A673 (cell line): Measurements from ENCODE around the gene PPHLN1. TPM values are rescaled to one million over a fixed set of nuclear protein-coding genes. Genes with fewer than 3 reads are reported as not detected.

ENCODE experiments used
- BruUV-seq: library from RNA; stranded (reverse); fragments of 400-500 nt; replicated peaks from 2 replicates; lab custom pipeline; 2021; lab: Mats Ljungman, UMichigan
- CTCF ChIA-PET: fragments of 300-600 bp; sonication (Branson Sonifier 250); formaldehyde crosslinking; loops from one replicate; lab custom pipeline; 2022; ENCODE audit warnings: antibody characterized with exemption; lab: Charles Lee
- POLR2A ChIA-PET: fragments of 300-600 bp; sonication (Branson Sonifier 250); formaldehyde crosslinking; loops from one replicate; lab custom pipeline; 2022; ENCODE audit warnings: antibody characterized with exemption; ENCODE audit not compliant: low non-redundant PET; lab: Charles Lee
- DNase-seq: peaks from one replicate; pipeline ENCODE4 v3.0.0-alpha.2; 2015; ENCODE audit warnings: low spot score
- H3K27ac ChIP-seq: fragments of 200-600 bp; sonication (generic); 2 replicates; pipeline ENCODE4 v1.5.1; 2016; ENCODE audit warnings: mixed run types, low read depth, mild to moderate bottlenecking, mixed read lengths, antibody characterized with exemption, low read length; ENCODE audit not compliant: poor library complexity, severe bottlenecking
- H3K27me3 ChIP-seq: fragments of 200-600 bp; sonication (generic); replicated peaks from 2 replicates; pipeline ENCODE4 v1.6.1; 2017; ENCODE audit warnings: mixed run types, low read depth, mild to moderate bottlenecking, mixed read lengths, antibody characterized with exemption, low read length; ENCODE audit not compliant: insufficient read depth, poor library complexity
- H3K36me3 ChIP-seq: fragments of 200-600 bp; sonication (generic); 2 replicates; pipeline ENCODE4 v1.6.1; 2016; ENCODE audit warnings: mixed run types, mild to moderate bottlenecking, mixed read lengths, antibody characterized with exemption, low read length; ENCODE audit not compliant: insufficient read depth, poor library complexity, severe bottlenecking
- H3K4me1 ChIP-seq: fragments of 200-600 bp; sonication (generic); 2 replicates; pipeline ENCODE4 v1.6.1; 2017; ENCODE audit warnings: mixed run types, mild to moderate bottlenecking, mixed read lengths, antibody characterized with exemption, low read length; ENCODE audit not compliant: insufficient read depth, poor library complexity, severe bottlenecking
- H3K4me3 ChIP-seq: fragments of 200-600 bp; sonication (generic); 2 replicates; pipeline ENCODE4 v1.5.1; 2016; ENCODE audit warnings: low read depth, mixed run types, mild to moderate bottlenecking, mixed read lengths, low read length; ENCODE audit not compliant: poor library complexity, severe bottlenecking
- H3K9me3 ChIP-seq: fragments of 200-600 bp; sonication (generic); 2 replicates; pipeline ENCODE4 v1.6.1; 2016; ENCODE audit warnings: mixed run types, low read depth, mild to moderate bottlenecking, mixed read lengths, antibody characterized with exemption, low read length; ENCODE audit not compliant: poor library complexity, severe bottlenecking
- CTCF ChIP-seq: fragments of 300-800, 200-600 bp; sonication (generic); conservative IDR thresholded peaks from 2 replicates; pipeline ENCODE4 v1.5.1; 2017; ENCODE audit warnings: low read depth, mild to moderate bottlenecking, antibody characterized with exemption, low read length, moderate library complexity, mixed read lengths
- EZH2 ChIP-seq: fragments of 200-600 bp; sonication (generic); IDR thresholded peaks from 2 replicates; pipeline ENCODE4 v1.6.1; 2017; ENCODE audit warnings: borderline replicate concordance, low read depth, mild to moderate bottlenecking, mixed read lengths, antibody characterized with exemption, low read length; ENCODE audit not compliant: poor library complexity, severe bottlenecking
- intact Hi-C: fragments of 100-400 bp; cut with micrococcal nuclease; formaldehyde crosslinking; loops from one replicate; pipeline ENCODE4 v1.10.0; 2022; ENCODE audit not compliant: unreplicated experiment
- total RNA-seq: library from RNA; stranded (reverse); gene quantifications from 2 replicates; pipeline ENCODE4 v1.2.3, GENCODE V29; 2021

Gene PPHLN1
- total RNA-seq, 1 experiment from 2014 or later: 90.1 TPM

- ChIA-PET CTCF (no interaction called here), POLR2A (no interaction called here)
- Histone ChIP-seq H3K9me3 (no peaks in the 10 kb centered on the region), H3K36me3 (peaks cover 12% of the 10 kb centered on the region), H3K27me3 (no peaks in the 10 kb centered on the region), H3K4me1 (no peaks in the 10 kb centered on the region), H3K4me3 (no peak overlapping the region), H3K27ac (no peak overlapping the region)
- DNase-seq: no peak
- TF ChIP-seq EZH2 (no peak), CTCF (no peak)
- BruUV-seq: no TSS peak
- intact Hi-C loops: loop anchor here (5.0 kb wide), 1 partner anchor 1433 kb away; no protein-coding TSS in a partner anchor
Measured at GRCh38 chr12:42380733-42381132, 54.8 kb downstream of the PPHLN1 start.

GRCh38 chr12:42382013-42382696 is 56.2 kb downstream of the PPHLN1 start:
- no peak for TF ChIP-seq CTCF
- TF ChIP-seq EZH2: no peak
- no TSS peak for BruUV-seq
- Histone ChIP-seq H3K27me3 (no peaks in the 10 kb centered on the region), H3K4me3 (no peak overlapping the region), H3K27ac (no peak overlapping the region), H3K36me3 (peaks cover 7% of the 10 kb centered on the region), H3K4me1 (no peaks in the 10 kb centered on the region), H3K9me3 (no peaks in the 10 kb centered on the region)
- ChIA-PET POLR2A (interaction anchor here (0.7 kb wide), 1 partner anchor 86 kb away, joined by 3 read pairs; no protein-coding TSS in a partner anchor), CTCF (no interaction called here)
- intact Hi-C loops: loop anchor here (5.0 kb wide), 1 partner anchor 1435 kb away; no protein-coding TSS in a partner anchor
- DNase-seq: no peak

GRCh38 chr12:42385326-42385841 is 59.4 kb downstream of the PPHLN1 start:
- no peak overlapping the region for H3K27ac ChIP-seq
- no TSS peak for BruUV-seq
- no peak for DNase-seq
- ChIA-PET CTCF (no interaction called here), POLR2A (no interaction called here)
- TF ChIP-seq EZH2 (no peak), CTCF (no peak)
- H3K27me3 ChIP-seq: no peaks in the 10 kb centered on the region
- no peaks in the 10 kb centered on the region for H3K4me1 ChIP-seq
- H3K9me3 ChIP-seq: no peaks in the 10 kb centered on the region
- no peak overlapping the region for H3K4me3 ChIP-seq
- intact Hi-C loops: no loop called here
- peaks cover 11% of the 10 kb centered on the region for H3K36me3 ChIP-seq
